Motor neuron (in vitro differentiated cells): ENCODE measurements around the gene DYNC2I2. TPM values are rescaled to one million over a fixed set of nuclear protein-coding genes. Genes with fewer than 3 reads are reported as not detected.
"Not testable (repeated sequence)": the region's sequence is repeated elsewhere in the genome, so short reads cannot be mapped to it uniquely, and the experiment has no call there.

Experiments
- ATAC-seq, 8 experiments: fragments of 200-7000 bp; cut with Tn5 transposase; replicated peaks in 6 of 8; 2 replicates each; pipeline ENCODE4 v1.8.0; 2021; ENCODE audit warnings: mild to moderate bottlenecking in 8 of 8, moderate library complexity in 8 of 8
- H3K27ac ChIP-seq, 2 donors: fragments of 250-450 bp; sonication (Bioruptor Pico); 2 replicates each; pipeline ENCODE4 v1.9.0; 2021; ENCODE audit warnings: antibody characterized with exemption in 2 of 2, mild to moderate bottlenecking in 2 of 2, moderate library complexity in 1 of 2
- H3K4me1 ChIP-seq, 2 donors: fragments of 250-450 bp; sonication (Bioruptor Pico); replicated peaks in 1 of 2; 2 replicates each; pipeline ENCODE4 v1.6.1; 2021; ENCODE audit warnings: antibody characterized with exemption in 2 of 2, mild to moderate bottlenecking in 2 of 2, moderate library complexity in 1 of 2
- H3K4me3 ChIP-seq, 5 donors: fragments of 250-450 bp; sonication (Bioruptor Pico); 2 replicates each; pipeline ENCODE4 v1.9.0; 2021; ENCODE audit warnings: antibody characterized with exemption in 5 of 5, mild to moderate bottlenecking in 5 of 5, moderate library complexity in 4 of 5
- WGBS, 10 experiments: fragments of 450-650 bp; shearing (Covaris generic); methylation state at CpG; one replicate each; pipeline ENCODE4 v1.0.0; 2022; 5-methylcytosine and 5-hydroxymethylcytosine counted together
- in situ Hi-C, 9 experiments: fragments of 400-800 bp; cut with MboI; loops; one replicate each; pipeline ENCODE4 v1.15.0; 2021; ENCODE audit warnings: low sequenced_read_pairs in 9 of 9, low pct_unique_long_range_greater_than_20kb in 2 of 9; ENCODE audit not compliant: unreplicated experiment in 9 of 9
- total RNA-seq, 8 experiments: library from RNA; unstranded; fragments of 300-600 nt; gene quantifications; 2 replicates each; pipeline versions ENCODE4 v1.2.3 to v1.2.4, GENCODE V29; 2022

Gene DYNC2I2
- total RNA-seq, 8 experiments from 2014 or later: 21.1 to 62.7 (median 28.3) TPM

DNA sequence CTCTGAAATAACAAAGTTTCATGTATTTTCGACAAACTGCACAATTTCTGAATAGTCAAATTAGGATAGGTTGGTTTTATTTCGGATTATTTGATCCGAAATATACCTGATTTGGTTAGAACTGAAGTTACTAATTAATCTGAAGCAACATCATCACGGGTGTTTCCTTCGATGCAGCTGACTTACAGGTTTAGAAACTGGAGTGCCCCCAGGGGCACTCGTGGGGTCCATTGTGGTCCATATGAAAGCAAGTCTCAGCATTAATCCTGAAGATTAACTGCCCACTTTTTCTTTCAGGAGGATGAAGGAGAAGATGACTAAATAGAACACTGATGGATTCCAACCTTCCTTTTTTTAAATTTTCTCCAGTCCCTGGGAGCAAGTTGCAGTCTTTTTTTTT is 37.7 kb upstream of the DYNC2I2 start:
- in situ Hi-C loops: no loop called here
- ATAC-seq: no peak
- peaks cover 4 to 12% of the 10 kb centered on the region in 2 donors for H3K4me1 ChIP-seq
- H3K4me3 ChIP-seq: no peak overlapping the region
- no peak overlapping the region for H3K27ac ChIP-seq
- 79 to 100% (median 88%) methylated on average over 3 to 6 of the region's 6 CpGs for WGBS, 10 experiments

DNA sequence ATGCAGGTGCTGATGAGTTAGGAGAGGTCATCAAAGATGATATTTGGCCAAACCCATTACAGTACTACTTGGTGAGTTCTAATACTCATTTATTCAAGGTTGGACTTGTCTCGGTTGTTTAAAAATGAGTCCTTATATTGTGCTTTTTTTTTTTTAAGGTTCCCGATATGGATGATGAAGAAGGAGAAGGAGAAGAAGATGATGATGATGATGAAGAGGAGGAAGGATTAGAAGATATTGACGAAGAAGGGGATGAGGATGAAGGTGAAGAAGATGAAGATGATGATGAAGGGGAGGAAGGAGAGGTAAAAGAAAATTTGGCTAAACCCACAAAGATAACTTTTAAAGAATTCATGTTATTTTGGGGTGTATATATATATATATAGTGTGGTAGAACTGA is 37.1 kb upstream of the DYNC2I2 start:
- H3K4me3 ChIP-seq, in situ Hi-C loops, H3K27ac ChIP-seq, ATAC-seq: not testable (repeated sequence)
- 75 to 100% (median 93%) methylated on average over 2 to 3 of the region's 3 CpGs; no CpG with 5 or more reads in 1 of the 10 experiments for WGBS, 10 experiments
- H3K4me1 ChIP-seq: peaks cover 4 to 12% of the 10 kb centered on the region in 2 donors

DNA sequence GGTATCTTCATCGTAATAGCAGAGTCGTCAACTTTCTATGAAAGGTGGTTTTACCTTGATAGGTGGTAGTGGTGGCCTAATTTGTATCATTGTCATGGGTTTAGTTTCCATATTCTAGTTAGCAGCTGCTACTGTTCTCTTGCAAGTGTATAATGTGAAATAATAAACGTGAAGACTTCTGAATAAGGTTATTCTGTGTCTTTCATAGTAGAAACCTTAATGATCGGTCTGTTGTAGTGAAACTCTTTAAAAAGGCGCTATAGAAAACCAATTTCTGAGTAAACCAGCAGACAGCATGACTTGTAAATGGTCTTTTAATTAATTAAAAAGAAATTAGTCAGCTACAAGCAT is 34.0 kb upstream of the DYNC2I2 start:
- peak overlapping the region; percentile 63 to 100 (median 83) for H3K4me3 ChIP-seq
- ATAC-seq: no peak
- in situ Hi-C loops: no loop called here
- WGBS, 10 experiments: 0 to 33% (median 10%) methylated on average over 2 to 5 of the region's 5 CpGs; no CpG with 5 or more reads in 1 of the 10 experiments
- H3K4me1 ChIP-seq: peaks cover 12 to 20% of the 10 kb centered on the region in 2 donors
- H3K27ac ChIP-seq: peak overlapping the region; percentile 94 to 96

DNA sequence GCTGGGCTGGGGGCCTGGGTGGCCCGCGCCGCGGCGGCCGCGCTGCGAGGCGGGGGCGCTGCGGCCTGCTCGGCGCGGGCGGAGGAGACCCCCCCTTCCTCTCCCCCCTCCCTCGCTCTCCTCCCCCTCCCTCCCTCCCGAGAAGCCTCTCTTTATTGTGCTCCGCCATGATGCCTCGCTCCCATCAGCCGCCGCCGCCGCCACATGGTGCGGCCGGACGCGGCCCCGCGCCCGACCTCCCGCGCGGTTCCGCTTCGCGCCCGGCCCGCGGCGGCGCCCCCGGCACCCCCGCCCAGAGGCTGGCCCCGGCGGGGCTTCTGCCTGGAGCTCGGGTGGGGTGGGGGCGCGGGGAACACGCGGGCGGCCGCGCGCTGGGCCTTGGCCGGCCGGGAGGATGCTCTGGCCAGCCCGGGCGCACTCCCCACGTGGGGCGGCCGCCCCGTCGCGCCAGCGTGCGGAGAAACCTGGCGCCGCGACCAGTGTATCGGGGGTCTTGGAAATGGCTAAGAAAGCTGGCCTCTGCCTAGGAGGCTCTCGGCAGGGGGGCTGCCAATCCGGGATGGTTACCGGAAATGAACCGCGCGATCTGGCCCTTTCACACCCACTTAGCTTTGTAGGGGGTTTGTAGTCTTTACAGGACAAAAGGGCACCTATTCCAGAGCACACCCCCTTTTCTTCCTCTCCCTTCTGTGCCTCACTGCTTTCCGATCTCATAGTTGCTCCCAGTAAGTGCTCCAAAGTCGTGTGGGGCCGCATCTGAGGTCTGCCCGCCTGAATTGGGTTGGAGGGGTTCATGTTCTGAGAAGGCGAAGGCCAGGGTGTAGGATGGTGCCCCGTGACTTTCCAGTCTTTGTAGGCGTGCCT is 33.4 kb upstream of the DYNC2I2 start:
- H3K4me3 ChIP-seq: peak overlapping the region; percentile 63 to 100 (median 83)
- H3K27ac ChIP-seq: peak overlapping the region; percentile 94 to 96
- peak in 7 of 8 experiments; percentile 0 to 23 (median 5) for ATAC-seq
- in situ Hi-C loops: no loop called here
- 0% methylated on average over 2 to 7 of the region's 83 CpGs; no CpG with 5 or more reads in 4 of the 10 experiments for WGBS, 10 experiments
- H3K4me1 ChIP-seq: peaks cover 12 to 26% of the 10 kb centered on the region in 2 donors

DNA sequence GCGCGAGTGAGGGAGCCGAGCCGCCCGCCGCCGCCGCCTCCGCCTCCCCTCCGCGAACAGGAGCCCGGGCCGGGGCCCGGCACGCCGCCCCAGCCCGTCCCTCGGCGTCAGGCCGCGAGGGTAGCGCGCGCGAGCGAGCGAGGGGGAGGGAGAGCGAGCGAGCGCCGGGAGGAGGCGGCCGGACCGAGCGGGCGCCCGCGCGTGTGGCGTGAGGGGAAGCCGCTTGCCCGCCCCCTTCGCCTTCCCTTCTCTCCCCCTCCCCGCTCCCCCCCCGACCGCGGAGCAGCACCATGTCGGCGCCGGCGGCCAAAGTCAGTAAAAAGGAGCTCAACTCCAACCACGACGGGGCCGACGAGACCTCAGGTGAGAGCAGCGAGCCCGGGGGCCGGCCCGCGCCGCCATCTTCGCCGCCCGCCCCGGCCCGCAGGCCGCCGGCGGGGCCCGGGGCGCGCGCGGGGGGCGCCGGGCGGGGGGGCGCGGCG is 32.7 kb upstream of the DYNC2I2 start:
- peak overlapping the region; percentile 63 to 100 (median 83) for H3K4me3 ChIP-seq
- in situ Hi-C loops: no loop called here
- H3K4me1 ChIP-seq: peaks cover 14 to 33% of the 10 kb centered on the region in 2 donors
- peak overlapping the region; percentile 94 to 96 for H3K27ac ChIP-seq
- ATAC-seq: peak; percentile 10 to 53 (median 48)
- no CpG with 5 or more reads among the region's 80 CpGs for WGBS, 10 experiments

DNA sequence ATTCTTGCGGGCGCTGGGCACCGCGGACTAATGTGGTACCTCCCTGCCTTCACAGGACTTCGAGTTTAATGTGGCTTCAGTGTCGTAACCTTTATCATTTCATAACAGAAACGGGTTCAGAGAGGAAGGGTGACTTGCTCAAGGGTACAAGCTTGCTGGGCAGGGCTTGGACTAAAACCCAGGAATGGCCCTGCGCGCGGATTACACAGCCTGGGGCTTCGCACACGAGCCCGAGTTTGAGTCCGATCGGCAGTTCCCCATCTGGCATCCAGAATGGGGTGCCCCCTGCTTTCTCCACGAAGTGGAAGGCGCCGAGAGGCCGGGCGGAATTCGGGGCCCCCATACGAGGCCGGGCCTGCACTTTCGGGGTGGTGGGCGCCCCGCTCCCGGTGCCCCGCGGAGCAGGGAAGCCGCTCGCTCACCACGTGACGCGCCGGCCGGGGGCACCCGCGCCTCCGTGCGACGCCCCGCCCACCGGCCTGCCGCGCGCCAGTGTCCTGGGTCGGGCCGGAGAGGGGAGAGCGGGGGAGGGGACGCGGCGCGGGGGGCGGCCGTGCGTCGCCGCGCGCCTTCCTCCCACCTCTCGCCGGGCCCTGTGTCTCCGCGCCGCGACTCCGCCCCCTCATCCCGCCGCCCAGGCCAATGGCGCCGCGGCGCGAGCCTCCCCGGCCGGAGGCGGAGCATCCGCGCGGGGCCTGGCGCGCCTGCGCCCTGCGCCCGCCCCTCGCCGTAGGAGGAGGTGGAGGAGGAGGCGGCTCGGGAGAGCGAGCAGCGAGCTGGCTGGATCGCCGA is 32.0 kb upstream of the DYNC2I2 start, which contains the start of gene SET:
TSS of gene SET (plus strand) at position 722 of the 792 bp plus-strand sequence. CDS start 361 bp downstream, outside the sequence.
- peak within 1 kb of the TSS; percentile 63 to 100 (median 83) for H3K4me3 ChIP-seq
- 0 to 71% (median 30%) methylated on average over 1 to 11 of the region's 93 CpGs; no CpG with 5 or more reads in 3 of the 10 experiments for WGBS, 10 experiments
- H3K27ac ChIP-seq: peak within 1 kb of the TSS; percentile 94 to 96
- H3K4me1 ChIP-seq: peaks cover 19 to 35% of the 10 kb centered on the region in 2 donors
- in situ Hi-C loops: no loop called here
- ATAC-seq: peak; percentile 67 to 91 (median 86)

DNA sequence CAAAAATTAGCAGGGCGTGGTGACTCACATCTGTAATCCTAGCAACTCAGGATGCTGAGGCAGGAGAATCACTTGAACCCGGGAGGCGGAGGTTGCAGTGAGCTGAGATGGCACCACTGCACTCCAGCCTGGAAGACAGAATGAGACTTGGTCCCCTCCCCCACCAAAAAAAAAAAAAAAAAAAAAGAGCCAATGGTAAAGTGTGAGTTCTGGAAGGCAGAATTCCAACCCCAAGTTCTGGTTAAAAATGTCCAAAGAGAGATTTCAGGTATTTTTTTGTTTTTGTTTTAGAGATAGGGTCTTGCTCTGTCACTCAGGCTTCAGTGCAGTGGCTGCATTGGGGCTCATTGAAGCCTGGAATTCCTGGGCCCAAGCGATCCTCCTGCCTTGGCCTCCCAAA is 30.8 kb upstream of the DYNC2I2 start:
- Histone ChIP-seq H3K27ac (no peak overlapping the region), H3K4me1 (peaks cover 19 to 35% of the 10 kb centered on the region in 2 donors), H3K4me3 (no peak overlapping the region)
- in situ Hi-C loops: no loop called here
- no peak for ATAC-seq
- 67 to 100% (median 80%) methylated on average over 2 to 3 of the region's 4 CpGs; no CpG with 5 or more reads in 3 of the 10 experiments for WGBS, 10 experiments

DNA sequence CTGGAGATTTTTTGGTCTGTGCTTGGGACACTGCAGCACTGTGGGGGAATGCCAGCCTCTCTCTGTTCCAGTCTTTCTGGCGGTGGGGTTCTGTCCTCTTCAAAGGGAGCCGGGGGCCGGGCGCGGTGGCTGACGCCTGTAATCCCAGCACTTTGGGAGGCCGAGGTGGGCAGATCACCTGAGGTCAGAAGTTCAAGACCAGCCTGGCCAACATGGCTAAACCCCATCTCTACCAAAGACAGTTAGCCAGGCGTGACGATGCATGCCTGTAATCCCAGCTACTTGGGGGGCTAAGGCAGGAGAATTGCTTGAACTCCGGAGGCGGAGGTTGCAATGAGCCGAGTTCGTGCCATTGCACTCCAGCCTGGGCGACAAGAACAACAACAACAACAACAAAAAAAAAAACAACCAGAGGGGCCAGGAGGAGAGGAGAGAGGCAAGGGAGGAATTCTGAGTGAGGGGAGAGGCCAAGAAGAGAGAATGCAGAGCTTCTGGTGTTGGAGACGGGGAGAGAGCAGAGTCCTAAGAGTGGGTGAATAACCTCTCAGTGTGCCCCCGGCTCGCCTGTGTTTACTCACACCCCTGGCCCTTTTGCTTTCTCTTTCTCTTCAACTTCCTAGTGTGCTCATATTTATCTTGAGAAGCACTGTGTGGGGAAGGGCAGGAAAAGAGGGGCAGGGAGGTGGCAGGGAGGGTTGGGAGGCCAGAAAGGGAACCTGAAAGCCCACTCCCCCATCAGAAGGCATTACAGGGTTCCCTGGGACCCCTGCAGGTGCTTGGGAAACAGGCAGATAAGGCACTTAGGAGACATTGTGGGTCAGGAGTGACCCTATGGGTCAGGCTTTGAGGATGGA is 29.2 kb upstream of the DYNC2I2 start:
- Histone ChIP-seq H3K4me3 (no peak overlapping the region), H3K4me1 (peaks cover 9 to 32% of the 10 kb centered on the region in 2 donors), H3K27ac (peak overlapping the region in 1 of 2 donors; percentile 11)
- 20 to 89% (median 56%) methylated on average over 1 to 11 of the region's 17 CpGs; no CpG with 5 or more reads in 6 of the 10 experiments for WGBS, 10 experiments
- in situ Hi-C loops: no loop called here
- no peak for ATAC-seq

DNA sequence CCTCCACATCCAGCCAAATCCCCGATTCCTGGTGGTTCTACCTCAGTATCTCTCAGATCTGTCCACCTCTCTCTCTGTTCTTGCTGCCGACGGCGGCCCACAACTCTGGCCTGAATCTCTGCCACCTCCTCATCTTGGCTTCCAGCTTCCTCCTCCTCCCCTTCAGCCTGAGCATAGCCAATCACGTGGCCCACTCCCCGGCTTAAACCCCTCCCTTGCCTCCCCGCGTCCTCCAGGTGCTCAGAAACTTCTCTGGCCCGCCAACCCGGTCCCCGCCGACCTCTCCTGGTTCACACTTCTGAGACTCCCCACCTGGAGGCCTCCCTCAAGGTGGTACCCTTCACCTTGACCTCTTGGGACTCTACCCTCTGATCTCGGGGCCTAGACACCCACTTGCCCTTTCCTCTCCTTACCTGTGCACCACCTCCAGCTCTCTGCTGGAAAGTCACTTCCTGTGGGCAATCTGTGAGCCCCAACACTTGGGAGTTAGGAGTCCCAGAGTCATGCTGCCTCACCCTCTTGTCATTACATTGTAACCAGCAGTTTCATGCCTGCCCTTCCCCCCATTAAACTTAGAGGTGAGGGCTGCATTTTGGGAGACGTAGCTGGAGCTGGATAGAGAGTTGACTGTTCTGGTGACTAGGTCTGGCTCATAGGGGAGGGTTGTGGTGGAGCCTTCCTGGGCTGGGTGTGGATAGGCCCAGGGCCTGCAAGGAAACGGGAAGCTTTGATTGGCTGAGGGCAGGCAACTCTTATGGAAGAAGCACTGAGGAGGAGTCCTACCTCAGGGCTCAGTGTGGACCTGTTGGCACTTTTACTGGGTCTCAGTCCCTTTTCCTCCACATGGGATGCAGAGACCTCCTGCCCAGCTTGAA is 27.9 kb upstream of the DYNC2I2 start:
- in situ Hi-C loops: no loop called here
- Histone ChIP-seq H3K4me3 (peak overlapping the region; percentile 11 to 47 (median 30)), H3K4me1 (peaks cover 7 to 32% of the 10 kb centered on the region in 2 donors), H3K27ac (peak overlapping the region; percentile 9 to 31)
- ATAC-seq: peak in 3 of 8 experiments; percentile 48 to 58 (median 58)
- WGBS, 10 experiments: 0 to 30% (median 9%) methylated on average over 2 to 4 of the region's 15 CpGs; no CpG with 5 or more reads in 7 of the 10 experiments

DNA sequence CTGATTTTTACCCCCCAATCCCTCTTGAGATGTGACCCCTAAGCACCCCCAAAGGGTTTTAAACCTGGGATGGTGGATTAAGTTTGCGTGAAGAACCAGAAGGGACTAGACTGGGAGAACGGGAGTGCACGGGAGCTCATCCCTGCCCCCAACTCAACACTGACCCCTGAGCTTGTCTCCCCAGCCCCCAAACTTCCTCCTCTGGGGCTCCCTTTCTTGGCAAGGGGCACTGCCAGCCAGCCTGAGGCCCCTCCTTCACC is 27.3 kb upstream of the DYNC2I2 start:
- Histone ChIP-seq H3K4me3 (peak overlapping the region; percentile 11 to 47 (median 30)), H3K4me1 (peaks cover 7 to 32% of the 10 kb centered on the region in 2 donors), H3K27ac (peak overlapping the region; percentile 9 to 31)
- ATAC-seq: no peak
- in situ Hi-C loops: no loop called here
- no CpG with 5 or more reads among the region's 3 CpGs for WGBS, 10 experiments

DNA sequence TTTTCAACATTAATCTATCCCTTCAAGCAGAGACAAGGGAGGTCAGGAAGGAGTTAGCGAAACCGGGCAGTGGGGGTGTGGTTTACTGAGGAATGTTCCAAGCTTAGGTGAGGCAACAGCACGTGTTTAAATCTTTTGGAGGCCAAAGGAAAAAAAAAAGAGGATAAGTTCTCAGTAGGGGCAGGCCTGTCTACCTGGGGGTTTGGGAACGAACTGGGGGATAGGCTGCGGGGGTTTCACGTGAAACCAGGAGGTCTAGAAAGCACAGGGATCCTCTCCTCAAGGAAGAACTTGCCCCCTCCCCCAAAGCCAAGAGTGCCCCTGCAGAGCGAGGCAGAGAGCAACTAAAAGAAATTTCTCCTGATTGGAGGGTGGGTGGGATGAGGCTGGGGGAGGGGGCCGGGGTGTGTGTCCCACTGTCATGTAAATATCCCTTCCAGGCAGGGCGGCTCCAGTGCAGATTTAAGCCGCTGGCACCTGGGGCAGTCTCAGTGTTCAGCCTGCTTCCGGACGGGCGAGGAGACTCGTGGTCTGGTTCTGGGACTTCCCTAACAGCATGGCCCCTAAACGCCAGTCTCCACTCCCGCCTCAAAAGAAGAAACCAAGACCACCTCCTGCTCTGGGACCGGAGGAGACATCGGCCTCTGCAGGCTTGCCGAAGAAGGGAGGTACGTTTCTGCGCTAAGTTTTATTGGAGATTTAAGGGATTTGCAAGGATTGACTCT is 26.9 kb upstream of the DYNC2I2 start:
- Histone ChIP-seq H3K4me3 (peak overlapping the region; percentile 11 to 47 (median 30)), H3K27ac (peak overlapping the region; percentile 9 to 31), H3K4me1 (peaks cover 7 to 31% of the 10 kb centered on the region in 2 donors)
- peak; percentile 16 to 73 (median 49) for ATAC-seq
- in situ Hi-C loops: no loop called here
- 0 to 27% (median 20%) methylated on average over 1 to 14 of the region's 21 CpGs; no CpG with 5 or more reads in 1 of the 10 experiments for WGBS, 10 experiments
